ENCODE measurements around the gene NFKB1. TPM values are rescaled to one million over a fixed set of nuclear protein-coding genes. Genes with fewer than 3 reads are reported as not detected.

Gene NFKB1
- polyA plus RNA-seq, 1 donor from 2014 or later: 8.6 TPM

DNA sequence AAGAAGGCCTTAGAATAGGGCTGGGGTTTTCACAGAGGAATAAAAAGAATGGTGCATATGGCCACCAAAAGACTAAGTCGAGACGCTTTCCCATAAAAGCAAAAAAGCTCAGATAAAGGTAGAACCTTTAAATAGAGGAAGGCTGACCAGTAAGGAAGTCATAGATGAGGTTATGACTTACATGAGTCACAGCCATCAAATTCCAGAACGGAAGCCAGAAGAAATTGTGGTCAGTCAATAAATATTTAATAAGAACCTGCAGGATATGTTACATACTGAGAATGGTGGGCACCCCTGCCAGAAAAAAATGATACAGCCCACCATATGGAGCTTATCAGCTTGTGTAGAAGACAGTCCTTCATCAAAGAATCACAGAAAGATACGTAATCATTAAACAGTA lies 139.5 kb downstream of the NFKB1 start:
- Histone ChIP-seq H3K27ac (ENCODE audit: low read length) (no peak overlapping the region), H3K79me2 (replicated peaks; ENCODE audit: insufficient read depth, low read length) (no peaks in the 10 kb centered on the region), H3K27me3 (ENCODE audit: insufficient read depth, low read depth, low read length) (no peaks in the 10 kb centered on the region), H3K9me3 (ENCODE audit: low read length) (no peaks in the 10 kb centered on the region), H3K4me2 (ENCODE audit: low read length) (no peak overlapping the region), H3K4me3 (ENCODE audit: low read length) (no peak overlapping the region), H3K36me3 (ENCODE audit: insufficient read depth, low read length) (no peaks in the 10 kb centered on the region), H3K9me2 (ENCODE audit: insufficient read depth, low read length) (no peaks in the 10 kb centered on the region), H3F3A (ENCODE audit: insufficient read depth, low read length, poor library complexity, severe bottlenecking) (no peaks in the 10 kb centered on the region), H4K20me1 (ENCODE audit: insufficient read depth) (no peaks in the 10 kb centered on the region), H3K9ac (ENCODE audit: low read length) (no peak overlapping the region), H2AFZ (ENCODE audit: low read depth, low read length) (no peak overlapping the region)
- TF ChIP-seq POLR2AphosphoS5 (IDR thresholded peaks at IDR 0.05) (no peak), SMC3 (conservative IDR thresholded peaks at IDR 0.05; ENCODE audit: poor library complexity) (no peak), MXI1 (conservative IDR thresholded peaks at IDR 0.05; ENCODE audit: poor library complexity, severe bottlenecking) (no peak), EP300 (conservative IDR thresholded peaks at IDR 0.05; ENCODE audit: poor library complexity, severe bottlenecking) (no peak), EZH2 (IDR thresholded peaks at IDR 0.05; ENCODE audit: borderline replicate concordance, insufficient read depth, low read length, poor library complexity, severe bottlenecking) (no peak), RAD21 (conservative IDR thresholded peaks at IDR 0.05) (no peak), TAF1 (IDR thresholded peaks at IDR 0.05; ENCODE audit: low read depth) (no peak)
- TF ChIP-seq, protein P1, sequence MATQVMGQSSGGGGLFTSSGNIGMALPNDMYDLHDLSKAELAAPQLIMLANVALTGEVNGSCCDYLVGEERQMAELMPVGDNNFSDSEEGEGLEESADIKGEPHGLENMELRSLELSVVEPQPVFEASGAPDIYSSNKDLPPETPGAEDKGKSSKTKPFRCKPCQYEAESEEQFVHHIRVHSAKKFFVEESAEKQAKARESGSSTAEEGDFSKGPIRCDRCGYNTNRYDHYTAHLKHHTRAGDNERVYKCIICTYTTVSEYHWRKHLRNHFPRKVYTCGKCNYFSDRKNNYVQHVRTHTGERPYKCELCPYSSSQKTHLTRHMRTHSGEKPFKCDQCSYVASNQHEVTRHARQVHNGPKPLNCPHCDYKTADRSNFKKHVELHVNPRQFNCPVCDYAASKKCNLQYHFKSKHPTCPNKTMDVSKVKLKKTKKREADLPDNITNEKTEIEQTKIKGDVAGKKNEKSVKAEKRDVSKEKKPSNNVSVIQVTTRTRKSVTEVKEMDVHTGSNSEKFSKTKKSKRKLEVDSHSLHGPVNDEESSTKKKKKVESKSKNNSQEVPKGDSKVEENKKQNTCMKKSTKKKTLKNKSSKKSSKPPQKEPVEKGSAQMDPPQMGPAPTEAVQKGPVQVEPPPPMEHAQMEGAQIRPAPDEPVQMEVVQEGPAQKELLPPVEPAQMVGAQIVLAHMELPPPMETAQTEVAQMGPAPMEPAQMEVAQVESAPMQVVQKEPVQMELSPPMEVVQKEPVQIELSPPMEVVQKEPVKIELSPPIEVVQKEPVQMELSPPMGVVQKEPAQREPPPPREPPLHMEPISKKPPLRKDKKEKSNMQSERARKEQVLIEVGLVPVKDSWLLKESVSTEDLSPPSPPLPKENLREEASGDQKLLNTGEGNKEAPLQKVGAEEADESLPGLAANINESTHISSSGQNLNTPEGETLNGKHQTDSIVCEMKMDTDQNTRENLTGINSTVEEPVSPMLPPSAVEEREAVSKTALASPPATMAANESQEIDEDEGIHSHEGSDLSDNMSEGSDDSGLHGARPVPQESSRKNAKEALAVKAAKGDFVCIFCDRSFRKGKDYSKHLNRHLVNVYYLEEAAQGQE (IDR thresholded peaks at IDR 0.05; ENCODE audit: borderline replicate concordance): no peak
- TF ChIP-seq, protein P2, sequence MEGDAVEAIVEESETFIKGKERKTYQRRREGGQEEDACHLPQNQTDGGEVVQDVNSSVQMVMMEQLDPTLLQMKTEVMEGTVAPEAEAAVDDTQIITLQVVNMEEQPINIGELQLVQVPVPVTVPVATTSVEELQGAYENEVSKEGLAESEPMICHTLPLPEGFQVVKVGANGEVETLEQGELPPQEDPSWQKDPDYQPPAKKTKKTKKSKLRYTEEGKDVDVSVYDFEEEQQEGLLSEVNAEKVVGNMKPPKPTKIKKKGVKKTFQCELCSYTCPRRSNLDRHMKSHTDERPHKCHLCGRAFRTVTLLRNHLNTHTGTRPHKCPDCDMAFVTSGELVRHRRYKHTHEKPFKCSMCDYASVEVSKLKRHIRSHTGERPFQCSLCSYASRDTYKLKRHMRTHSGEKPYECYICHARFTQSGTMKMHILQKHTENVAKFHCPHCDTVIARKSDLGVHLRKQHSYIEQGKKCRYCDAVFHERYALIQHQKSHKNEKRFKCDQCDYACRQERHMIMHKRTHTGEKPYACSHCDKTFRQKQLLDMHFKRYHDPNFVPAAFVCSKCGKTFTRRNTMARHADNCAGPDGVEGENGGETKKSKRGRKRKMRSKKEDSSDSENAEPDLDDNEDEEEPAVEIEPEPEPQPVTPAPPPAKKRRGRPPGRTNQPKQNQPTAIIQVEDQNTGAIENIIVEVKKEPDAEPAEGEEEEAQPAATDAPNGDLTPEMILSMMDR (IDR thresholded peaks at IDR 0.05; ENCODE audit: poor library complexity, severe bottlenecking): no peak

DNA sequence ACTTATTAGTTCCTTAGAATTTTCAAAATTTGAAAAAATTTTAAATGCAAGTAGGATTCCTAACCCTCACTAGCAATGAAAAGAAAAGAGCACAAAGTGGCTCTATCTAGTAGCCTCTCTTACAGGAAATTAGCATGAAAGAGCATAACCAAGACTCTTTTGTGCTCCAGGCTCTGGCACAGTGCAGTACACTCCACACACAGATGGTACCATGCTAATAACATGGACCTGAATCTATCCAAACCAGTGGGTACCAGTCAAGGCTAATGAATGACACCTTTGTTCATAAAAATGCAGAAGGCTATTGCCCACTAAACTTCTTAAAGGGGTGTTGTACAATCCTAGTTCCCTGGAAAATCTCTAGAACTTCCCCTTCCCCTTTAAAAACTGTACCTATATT lies 140.6 kb downstream of the NFKB1 start:
- no peaks in the 10 kb centered on the region for H3K9me2 ChIP-seq (ENCODE audit: insufficient read depth, low read length)
- TF ChIP-seq RAD21 (conservative IDR thresholded peaks at IDR 0.05) (no peak), TAF1 (IDR thresholded peaks at IDR 0.05; ENCODE audit: low read depth) (no peak), MXI1 (conservative IDR thresholded peaks at IDR 0.05; ENCODE audit: poor library complexity, severe bottlenecking) (no peak), EZH2 (IDR thresholded peaks at IDR 0.05; ENCODE audit: borderline replicate concordance, insufficient read depth, low read length, poor library complexity, severe bottlenecking) (no peak), SMC3 (conservative IDR thresholded peaks at IDR 0.05; ENCODE audit: poor library complexity) (no peak), EP300 (conservative IDR thresholded peaks at IDR 0.05; ENCODE audit: poor library complexity, severe bottlenecking) (no peak), POLR2AphosphoS5 (IDR thresholded peaks at IDR 0.05) (no peak)
- TF ChIP-seq, protein P2 (IDR thresholded peaks at IDR 0.05; ENCODE audit: poor library complexity, severe bottlenecking): no peak
- TF ChIP-seq, protein P1 (IDR thresholded peaks at IDR 0.05; ENCODE audit: borderline replicate concordance): no peak
- no peaks in the 10 kb centered on the region for H3K79me2 ChIP-seq (replicated peaks; ENCODE audit: insufficient read depth, low read length)
- no peaks in the 10 kb centered on the region for H3K36me3 ChIP-seq (ENCODE audit: insufficient read depth, low read length)
- H3F3A ChIP-seq (ENCODE audit: insufficient read depth, low read length, poor library complexity, severe bottlenecking): no peaks in the 10 kb centered on the region
- no peaks in the 10 kb centered on the region for H4K20me1 ChIP-seq (ENCODE audit: insufficient read depth)
- no peaks in the 10 kb centered on the region for H3K27me3 ChIP-seq (ENCODE audit: insufficient read depth, low read depth, low read length)
- H3K27ac ChIP-seq (ENCODE audit: low read length): no peak overlapping the region
- no peak overlapping the region for H3K4me3 ChIP-seq (ENCODE audit: low read length)
- H2AFZ ChIP-seq (ENCODE audit: low read depth, low read length): no peak overlapping the region
- H3K9me3 ChIP-seq (ENCODE audit: low read length): no peaks in the 10 kb centered on the region
- H3K4me2 ChIP-seq (ENCODE audit: low read length): no peak overlapping the region
- H3K9ac ChIP-seq (ENCODE audit: low read length): no peak overlapping the region
